ENCODE data around the gene SLC26A5. TPM values are rescaled to one million over a fixed set of nuclear protein-coding genes. Genes with fewer than 3 reads are reported as not detected.
"Not testable (repeated sequence)": the region's sequence is repeated elsewhere in the genome, so short reads cannot be mapped to it uniquely, and the experiment has no call there.

Gene SLC26A5
- total and polyA plus RNA-seq, 2 donors (not counting 1 experiment from before 2014, with no cell fraction given) = not detected

GRCh38 chr7:103399687-103400086 lies 46.3 kb downstream of the SLC26A5 start:
- H2AFZ ChIP-seq (ENCODE audit: insufficient read depth, low read depth, low read length, poor library complexity, severe bottlenecking); POLR2A ChIA-PET: not testable (repeated sequence)

GRCh38 chr7:103398483-103399127 lies 47.4 kb downstream of the SLC26A5 start:
- Histone ChIP-seq H3K9me3 (ENCODE audit: control extremely low read depth in 1 of 3, control insufficient read depth in 2 of 3, insufficient read depth in 1 of 3, low read length in 2 of 3) (no peaks in the 10 kb centered on the region), H3K4me2 (replicated peaks; ENCODE audit: low read depth, low read length, poor library complexity, severe bottlenecking) (no peak overlapping the region), H3K9ac (ENCODE audit: low read length) (no peak overlapping the region), H3K36me3 (replicated peaks in 1 of 2; ENCODE audit: control extremely low read depth in 1 of 2, control insufficient read depth in 1 of 2, extremely low read depth in 1 of 2, insufficient read depth in 2 of 2, low read length in 1 of 2) (no peaks in the 10 kb centered on the region), H3K4me3 (ENCODE audit: control extremely low read depth in 1 of 5, extremely low read depth in 1 of 5, insufficient read depth in 1 of 5, low read depth in 2 of 5, low read length in 4 of 5) (no peak overlapping the region), H3K79me2 (ENCODE audit: control insufficient read depth, insufficient read depth, low read length) (no peaks in the 10 kb centered on the region), H2AFZ (ENCODE audit: insufficient read depth, low read depth, low read length, poor library complexity, severe bottlenecking) (no peak overlapping the region), H3K4me1 (ENCODE audit: control insufficient read depth in 2 of 2, insufficient read depth in 2 of 2, low read length in 2 of 2) (no peaks in the 10 kb centered on the region), H3K27ac (ENCODE audit: low read length in 2 of 2) (no peak overlapping the region), H4K20me1 (ENCODE audit: control insufficient read depth, insufficient read depth, low read length, poor library complexity, severe bottlenecking) (no peaks in the 10 kb centered on the region), H3K27me3 (replicated peaks in 1 of 4; ENCODE audit: control extremely low read depth in 1 of 4, control insufficient read depth in 3 of 4, insufficient read depth in 4 of 4, low read length in 3 of 4) (peaks cover 0 to 3% (median 0%) of the 10 kb centered on the region in 4 experiments)
- intact Hi-C loops (cut with micrococcal nuclease) = no loop called here
- no peak for TF ChIP-seq CTCF (IDR thresholded peaks at IDR 0.05)
- TF ChIP-seq EZH2 (IDR thresholded peaks at IDR 0.05; ENCODE audit: borderline replicate concordance, insufficient read depth, low read depth, low read length, poor library complexity, severe bottlenecking) = no peak
- peaks cover 2% of the 10 kb centered on the region for H3K9me3 Mint-ChIP-seq (ENCODE audit: insufficient read depth)
- ATAC-seq (ENCODE audit: low read depth) = no peak
- ChIA-PET POLR2A (no interaction called here), CTCF (interaction anchor here (1.2 kb wide), 1 partner anchor 13 kb away, joined by 6 read pairs; no protein-coding TSS in a partner anchor)
- H3K4me1 Mint-ChIP-seq = no peaks in the 10 kb centered on the region
- 50% methylated on average over 1 of the region's 2 CpGs for WGBS (ENCODE audit: insufficient coverage)
- H3K27me3 Mint-ChIP-seq = peaks cover 2% of the 10 kb centered on the region
- H3K27ac Mint-ChIP-seq = no peak overlapping the region
- H3K4me3 Mint-ChIP-seq = no peak overlapping the region
- DNase-seq = no peak

More at GRCh38 chr7:103399687-103400086, 46.3 kb downstream of the SLC26A5 start:
- H3K4me1 ChIP-seq (ENCODE audit: control insufficient read depth in 2 of 2, insufficient read depth in 2 of 2, low read length in 2 of 2); DNase-seq; H3K27me3 ChIP-seq (replicated peaks in 1 of 4; ENCODE audit: control extremely low read depth in 1 of 4, control insufficient read depth in 3 of 4, insufficient read depth in 4 of 4, low read length in 3 of 4); CTCF ChIA-PET; H3K4me2 ChIP-seq (replicated peaks; ENCODE audit: low read depth, low read length, poor library complexity, severe bottlenecking); H3K27ac ChIP-seq (ENCODE audit: low read length in 2 of 2); H3K9me3 Mint-ChIP-seq (ENCODE audit: insufficient read depth); H3K79me2 ChIP-seq (ENCODE audit: control insufficient read depth, insufficient read depth, low read length); H3K9me3 ChIP-seq (ENCODE audit: control extremely low read depth in 1 of 3, control insufficient read depth in 2 of 3, insufficient read depth in 1 of 3, low read length in 2 of 3); H4K20me1 ChIP-seq (ENCODE audit: control insufficient read depth, insufficient read depth, low read length, poor library complexity, severe bottlenecking); H3K27ac Mint-ChIP-seq; ATAC-seq (ENCODE audit: low read depth); H3K4me3 Mint-ChIP-seq; H3K9ac ChIP-seq (ENCODE audit: low read length); H3K27me3 Mint-ChIP-seq; H3K4me3 ChIP-seq (ENCODE audit: control extremely low read depth in 1 of 5, extremely low read depth in 1 of 5, insufficient read depth in 1 of 5, low read depth in 2 of 5, low read length in 4 of 5); H3K4me1 Mint-ChIP-seq; H3K36me3 ChIP-seq (replicated peaks in 1 of 2; ENCODE audit: control extremely low read depth in 1 of 2, control insufficient read depth in 1 of 2, extremely low read depth in 1 of 2, insufficient read depth in 2 of 2, low read length in 1 of 2); intact Hi-C loops (cut with micrococcal nuclease): not testable (repeated sequence)

Measured in B cell (primary cell).